ENCODE results near the gene GNL3. TPM values are rescaled to one million over a fixed set of nuclear protein-coding genes. Genes with fewer than 3 reads are reported as not detected.

The GNL3 gene
- polyA plus RNA-seq, 2 of the 4 experiments (the other 2 are of a cell fraction) = 125 to 139 TPM

GRCh38 chr3:52660046-52660445 lies 25.8 kb upstream of the GNL3 start (continued):
- no peak for TF ChIP-seq KDM1A (IDR thresholded peaks at IDR 0.05; ENCODE audit: low read depth)
- no peak for TF ChIP-seq CEBPB (IDR thresholded peaks at IDR 0.05)
- no peak for TF ChIP-seq PBX3 (IDR thresholded peaks at IDR 0.05)
- TF ChIP-seq MYC (IDR thresholded peaks at IDR 0.05; ENCODE audit: borderline replicate concordance, low read length) = no peak

- TF ChIP-seq RNF2 (IDR thresholded peaks at IDR 0.05; ENCODE audit: borderline replicate concordance, low read depth) (no peak), TFCP2L1 (CRISPR knock-in tag; IDR thresholded peaks at IDR 0.05) (no peak), REST (IDR thresholded peaks at IDR 0.05) (no peak), KDM5A (IDR thresholded peaks at IDR 0.05) (no peak), TP53 (CRISPR knock-in tag; IDR thresholded peaks at IDR 0.05) (no peak), CHD2 (IDR thresholded peaks at IDR 0.05; ENCODE audit: low read length, partially characterized antibody) (no peak), HOXA7 (CRISPR knock-in tag; IDR thresholded peaks at IDR 0.05) (no peak), RCOR1 (IDR thresholded peaks at IDR 0.05; ENCODE audit: low read depth, low read length) (no peak), CBX2 (IDR thresholded peaks at IDR 0.05; ENCODE audit: borderline replicate concordance, low read depth) (no peak), NFE2L2 (conservative IDR thresholded peaks at IDR 0.05; ENCODE audit: low read length) (no peak)
- 91% methylated on average over 3 of the region's 3 CpGs for WGBS (ENCODE audit: missing lambda C conversion rate)
- DNase-seq (ENCODE audit: low read depth in 1 of 2, low spot score in 1 of 2) = no peak
- no peak overlapping the region for H3K4me2 ChIP-seq
- no peak for FAIRE-seq
- no peak for ATAC-seq
- no peaks in the 10 kb centered on the region for H3K9me3 ChIP-seq
- CTCF ChIA-PET = no interaction called here
- POLR2A ChIA-PET = no interaction called here
- no peak overlapping the region for H3K27ac ChIP-seq
- H3K4me3 ChIP-seq = no peak overlapping the region
- H3K4me1 ChIP-seq = no peaks in the 10 kb centered on the region
These were observed 22.7 kb upstream of the GNL3 start for GRCh38 chr3:52663098-52663497.

GRCh38 chr3:52670621-52671521 lies 15.0 kb upstream of the GNL3 start:
- peak overlapping the region; percentile 39 to 79; a peak in 5 of 6 replicates for H3K27ac ChIP-seq
- peak overlapping the region; percentile 61 for H3K4me2 ChIP-seq
- peaks cover 28% of the 10 kb centered on the region for H3K4me1 ChIP-seq
- DNase-seq (ENCODE audit: low read depth in 1 of 2, low spot score in 1 of 2) (peak; percentile 55 to 83), FAIRE-seq (no peak), ATAC-seq (peak; percentile 98 to 100)
- CTCF ChIA-PET = interaction anchor here (1.6 kb wide), 1 partner anchor 199 kb away, joined by 3 read pairs; no protein-coding TSS in a partner anchor
- no peak overlapping the region for H3K4me3 ChIP-seq
- no peak for TF ChIP-seq JUNB (IDR thresholded peaks at IDR 0.05)
- 0 out of 2 replicates have a peak, but pooled peaks have one; percentile 36 for TF ChIP-seq FOSL2 (IDR thresholded peaks at IDR 0.05)
- TF ChIP-seq FOSL2 (CRISPR knock-in tag; IDR thresholded peaks at IDR 0.05) = peak; percentile 84
- TF ChIP-seq FOSB (CRISPR knock-in tag; IDR thresholded peaks at IDR 0.05) = no peak
- TF ChIP-seq TP53 (CRISPR knock-in tag; IDR thresholded peaks at IDR 0.05) = no peak
- TF ChIP-seq MAX (IDR thresholded peaks at IDR 0.05) = 0 out of 2 replicates have a peak, but pooled peaks have one; percentile 22
- TF ChIP-seq MYC (IDR thresholded peaks at IDR 0.05; ENCODE audit: borderline replicate concordance, low read length) = no peak
- peak in 1 of 2 experiments; percentile 53; a peak in 1 of 4 replicates for TF ChIP-seq CEBPB (IDR thresholded peaks at IDR 0.05)
- no peak for TF ChIP-seq ESRRA (IDR thresholded peaks at IDR 0.05; ENCODE audit: borderline replicate concordance, low read length)
- no peak for TF ChIP-seq EHF (CRISPR knock-in tag; IDR thresholded peaks at IDR 0.05)
- WGBS (ENCODE audit: missing lambda C conversion rate) = 37% methylated on average over 9 of the region's 9 CpGs
- POLR2A ChIA-PET = interaction anchor here (1.2 to 1.5 kb wide), 2 partner anchors 35 to 132 kb away, joined by 3 to 5 read pairs; partner anchors contain the start of genes GLT8D1 and SPCS1
- H3K9me3 ChIP-seq = no peaks in the 10 kb centered on the region

Data from A549 (cell line).